Adrenal gland (tissue), 12 donors: Measurements from ENCODE around the gene AMER3. TPM values are rescaled to one million over a fixed set of nuclear protein-coding genes. Genes with fewer than 3 reads are reported as not detected.

ENCODE experiments used
- DNase-seq, 7 donors: peaks; one replicate each; pipeline ENCODE4 v3.0.0-alpha.2; 2019 to 2020
- H3K27ac ChIP-seq, 5 donors: fragments of 200-600 bp; sonication (generic) in 4 of 5; 1 replicate in 3 of 5; 2 replicates in 2 of 5; pipeline versions ENCODE4 v1.5.1 to v1.8.0; 2016 to 2020; ENCODE audit warnings: mild to moderate bottlenecking in 1 of 5
- H3K27me3 ChIP-seq: fragments of 200-600 bp; 2 replicates; pipeline ENCODE4 v1.8.0; 2021
- H3K36me3 ChIP-seq, 2 donors: fragments of 200-600 bp; replicated peaks in 1 of 2; 1 replicate in 1 of 2; 2 replicates in 1 of 2; pipeline versions ENCODE4 v1.5.1 to v1.8.0; 2018 to 2022
- H3K4me1 ChIP-seq, 2 donors: fragments of 200-600 bp; replicated peaks in 1 of 2; 1 replicate in 1 of 2; 2 replicates in 1 of 2; pipeline versions ENCODE4 v1.5.1 to v1.8.0; 2018 to 2021
- H3K4me3 ChIP-seq, 4 donors: fragments of 200-600 bp; sonication (generic) in 3 of 4; one replicate each; pipeline ENCODE4 v1.5.1; 2016 to 2018
- H3K9me3 ChIP-seq, 3 donors: fragments of 200-600 bp; sonication (generic) in 1 of 3; replicated peaks in 1 of 3; 1 replicate in 2 of 3; 2 replicates in 1 of 3; pipeline versions ENCODE4 v1.5.1 to v1.8.0; 2016 to 2021
- POLR2A ChIP-seq, 2 donors: fragments of 450-650 bp; IDR thresholded peaks; one replicate each; pipeline ENCODE4 v1.6.1; 2017; ENCODE audit warnings: antibody characterized with exemption in 2 of 2, mild to moderate bottlenecking in 2 of 2, moderate library complexity in 1 of 2
- WGBS, 4 donors: extraction: QIAGEN DNeasy Blood & Tissue Kit in 2 of 4; methylation state at CpG; one replicate each; pipeline versions ENCODE4 v1.1.5 to v1.1.7; 2013 to 2017; 5-methylcytosine and 5-hydroxymethylcytosine counted together
- intact Hi-C, 2 donors: fragments of 100-400 bp; cut with DNase I; formaldehyde crosslinking; loops; one replicate each; pipeline versions ENCODE4 v1.14.1 to v1.15.0; 2022 to 2023
- polyA plus RNA-seq, 3 donors: library from polyadenylated mRNA; stranded (reverse); fragments of 200-250 nt in 2 of 3; fragments of 350-450 nt in 1 of 3; fragmentation: Illumina TruSeq in 1 of 3; extraction: RNeasy Lipid Tissue Mini Kit (QIAGEN cat#74804) in 1 of 3; gene quantifications; one replicate each; pipeline ENCODE4 v1.2.3, GENCODE V29; 2013 to 2014
- total RNA-seq, 9 donors: library from RNA; depleted of rRNA in 4 of 9; stranded (reverse); fragments of >200 nt in 4 of 9; fragments of 120-200 nt in 1 of 9; fragmentation: NEBNext Ultra II Directional in 1 of 9; extraction: Animal tissue kit (Norgen Biotek cat#: 25700) in 1 of 9; gene quantifications; one replicate each; pipeline versions ENCODE4 v1.1.0 to v1.2.4, GENCODE V29; 2013 to 2023
- TF ChIP-seq, protein P1 (sequence below), 6 experiments: fragments of 450-650 bp in 4 of 6; fragments of 200-600 bp in 2 of 6; sonication (generic) in 1 of 6; IDR thresholded peaks; 1 replicate in 5 of 6; 2 replicates in 1 of 6; pipeline versions ENCODE4 v1.5.1 to v1.8.0; 2016 to 2021; ENCODE audit warnings: antibody characterized with exemption in 6 of 6, mild to moderate bottlenecking in 2 of 6, moderate library complexity in 1 of 6
- donor health status: healthy with polysubstance abuse.
- donor health status: Bipolar disorder and iron deficiency.
- donor health status: DM: yes; HTN: yes; CAD: no.
- donor health status: DM: no; HTN: no; CAD: no.
- donor health status: DM: no; HTN: no; CAD: no.
- donor health status: DM: yes; HTN: yes; CAD: no.

AMER3 gene
- total and polyA plus RNA-seq, 12 donors: 0.08 to 1.2 (median 0.58) TPM; not detected in 4

DNA sequence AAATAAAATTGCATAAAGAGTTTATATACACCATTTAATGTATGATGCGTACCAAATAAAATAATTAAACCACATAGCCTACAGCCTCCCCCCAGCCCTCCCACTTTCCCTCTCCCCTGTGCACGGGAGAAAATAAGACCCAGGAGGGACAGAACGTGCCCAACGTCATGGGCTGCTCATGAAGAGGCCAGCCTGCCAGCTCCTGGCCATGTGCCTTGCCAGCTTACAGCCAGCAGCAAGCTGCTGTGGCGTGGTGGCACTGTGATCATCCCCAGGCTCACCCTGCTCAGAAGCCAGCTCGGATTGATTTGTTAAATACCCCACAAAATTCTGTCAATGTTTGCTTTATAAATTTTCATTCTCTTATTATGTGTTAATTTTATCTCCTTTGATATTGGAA, 18.9 kb upstream of the AMER3 start:
- 65 to 79% (median 74%) methylated on average over 6 of the region's 6 CpGs for WGBS, 4 donors

DNA sequence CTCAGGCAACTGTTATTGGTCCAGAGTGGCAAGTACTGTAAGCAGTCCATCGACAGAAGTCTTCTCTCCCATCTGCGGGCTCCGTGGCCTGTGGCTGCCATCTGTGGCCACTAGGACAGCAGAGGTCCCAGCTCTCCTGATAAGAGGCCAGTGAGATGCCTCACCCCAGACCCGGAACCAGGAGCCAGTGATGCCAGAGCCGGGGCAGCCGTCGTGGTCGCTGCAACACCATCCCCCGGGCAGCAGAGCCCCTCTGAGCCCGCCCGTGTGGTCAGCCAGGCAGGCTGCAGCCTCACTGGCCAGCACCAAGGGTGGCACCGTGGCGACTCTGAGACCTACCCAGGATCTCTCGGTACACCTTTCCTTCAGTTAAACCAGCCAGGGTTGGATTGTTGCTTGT, 17.7 kb upstream of the AMER3 start:
- DNase-seq: no peak
- H3K36me3 ChIP-seq: no peaks in the 10 kb centered on the region
- intact Hi-C loops: no loop called here
- 87 to 96% (median 91%) methylated on average over 7 to 14 of the region's 14 CpGs for WGBS, 4 donors
- H3K27ac ChIP-seq: no peak overlapping the region
- H3K4me1 ChIP-seq: no peaks in the 10 kb centered on the region
- H3K4me3 ChIP-seq: no peak overlapping the region
- no peaks in the 10 kb centered on the region for H3K27me3 ChIP-seq
- no peaks in the 10 kb centered on the region for H3K9me3 ChIP-seq
- TF ChIP-seq, protein P1, sequence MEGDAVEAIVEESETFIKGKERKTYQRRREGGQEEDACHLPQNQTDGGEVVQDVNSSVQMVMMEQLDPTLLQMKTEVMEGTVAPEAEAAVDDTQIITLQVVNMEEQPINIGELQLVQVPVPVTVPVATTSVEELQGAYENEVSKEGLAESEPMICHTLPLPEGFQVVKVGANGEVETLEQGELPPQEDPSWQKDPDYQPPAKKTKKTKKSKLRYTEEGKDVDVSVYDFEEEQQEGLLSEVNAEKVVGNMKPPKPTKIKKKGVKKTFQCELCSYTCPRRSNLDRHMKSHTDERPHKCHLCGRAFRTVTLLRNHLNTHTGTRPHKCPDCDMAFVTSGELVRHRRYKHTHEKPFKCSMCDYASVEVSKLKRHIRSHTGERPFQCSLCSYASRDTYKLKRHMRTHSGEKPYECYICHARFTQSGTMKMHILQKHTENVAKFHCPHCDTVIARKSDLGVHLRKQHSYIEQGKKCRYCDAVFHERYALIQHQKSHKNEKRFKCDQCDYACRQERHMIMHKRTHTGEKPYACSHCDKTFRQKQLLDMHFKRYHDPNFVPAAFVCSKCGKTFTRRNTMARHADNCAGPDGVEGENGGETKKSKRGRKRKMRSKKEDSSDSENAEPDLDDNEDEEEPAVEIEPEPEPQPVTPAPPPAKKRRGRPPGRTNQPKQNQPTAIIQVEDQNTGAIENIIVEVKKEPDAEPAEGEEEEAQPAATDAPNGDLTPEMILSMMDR (IDR thresholded peaks at IDR 0.05): no peak
- TF ChIP-seq POLR2A (IDR thresholded peaks at IDR 0.05): no peak

More for the DNA sequence above, 18.9 kb upstream of the AMER3 start:
- Histone ChIP-seq H3K36me3 (no peaks in the 10 kb centered on the region), H3K27ac (no peak overlapping the region), H3K4me3 (no peak overlapping the region), H3K27me3 (no peaks in the 10 kb centered on the region), H3K4me1 (no peaks in the 10 kb centered on the region), H3K9me3 (no peaks in the 10 kb centered on the region)
- TF ChIP-seq, protein P1 (IDR thresholded peaks at IDR 0.05): no peak
- TF ChIP-seq POLR2A (IDR thresholded peaks at IDR 0.05): no peak
- intact Hi-C loops: no loop called here
- DNase-seq: peak in 1 of 7 donors; percentile 71

DNA sequence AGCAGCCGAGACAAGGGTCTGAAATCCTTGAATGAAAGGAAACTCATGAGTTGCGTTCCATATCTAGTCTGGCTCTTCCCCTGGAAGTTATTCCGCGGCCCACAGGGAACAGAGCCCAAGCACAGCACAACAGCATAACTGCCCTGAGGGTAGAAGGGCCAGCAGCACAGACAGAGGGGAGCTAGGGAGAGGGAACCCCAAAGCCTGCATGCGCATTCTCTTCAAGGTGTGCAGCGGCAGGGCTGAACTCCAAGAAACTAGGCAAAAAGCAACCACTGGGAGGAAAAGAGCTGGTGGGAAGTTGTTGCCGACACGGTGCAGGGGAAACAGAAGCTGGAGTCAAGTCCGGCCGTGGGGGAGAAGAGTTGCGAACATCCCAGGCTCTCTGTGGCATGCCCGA, 14.7 kb upstream of the AMER3 start:
- Histone ChIP-seq H3K9me3 (no peaks in the 10 kb centered on the region), H3K36me3 (no peaks in the 10 kb centered on the region), H3K4me1 (no peaks in the 10 kb centered on the region), H3K27me3 (no peaks in the 10 kb centered on the region), H3K27ac (no peak overlapping the region), H3K4me3 (no peak overlapping the region)
- 63 to 77% (median 70%) methylated on average over 12 of the region's 12 CpGs for whole genome bisulfite sequencing, 4 donors
- intact Hi-C loops: no loop called here
- peak in 1 of 7 donors; percentile 18 for DNase-seq
- TF ChIP-seq, protein P1 (IDR thresholded peaks at IDR 0.05): no peak
- TF ChIP-seq POLR2A (IDR thresholded peaks at IDR 0.05): no peak

DNA sequence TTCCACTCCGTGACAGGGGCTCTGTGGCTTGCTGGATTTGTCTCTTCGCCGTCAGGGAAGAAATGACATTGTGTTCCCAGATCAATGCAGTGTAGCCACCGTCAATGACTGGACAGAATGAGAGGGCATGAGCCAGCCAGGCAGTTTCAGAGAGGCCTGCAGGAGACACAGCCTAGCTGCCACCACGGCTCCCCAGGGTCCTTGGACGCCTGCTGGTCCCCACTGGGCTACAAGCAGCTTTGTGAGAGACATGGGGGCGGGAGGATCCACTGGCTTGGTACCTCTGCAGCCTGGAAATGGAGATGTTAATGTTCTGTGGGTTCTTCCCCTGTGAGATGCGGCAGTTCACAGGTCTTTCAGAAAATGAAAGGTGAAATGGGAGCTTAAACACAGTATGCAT, 12.1 kb upstream of the AMER3 start:
- H3K4me1 ChIP-seq: no peaks in the 10 kb centered on the region
- no peaks in the 10 kb centered on the region for H3K27me3 ChIP-seq
- TF ChIP-seq POLR2A (IDR thresholded peaks at IDR 0.05): no peak
- TF ChIP-seq, protein P1 (IDR thresholded peaks at IDR 0.05): no peak
- H3K36me3 ChIP-seq: no peaks in the 10 kb centered on the region
- intact Hi-C loops: no loop called here
- no peak overlapping the region for H3K4me3 ChIP-seq
- WGBS, 4 donors: 68 to 79% (median 78%) methylated on average over 6 to 8 of the region's 8 CpGs
- DNase-seq: peak in 1 of 7 donors; percentile 25
- H3K9me3 ChIP-seq: no peaks in the 10 kb centered on the region
- no peak overlapping the region for H3K27ac ChIP-seq
